GM21423 (cell line): ENCODE measurements around the gene IREB2.
"Not testable (repeated sequence)": the region's sequence is repeated elsewhere in the genome, so short reads cannot be mapped to it uniquely, and the experiment has no call there.

Experiments
- ATAC-seq: cut with Tn5 transposase; IDR thresholded peaks from one replicate; pipeline ENCODE4 v1.9.1; 2021; ENCODE audit warnings: mild to moderate bottlenecking, moderate library complexity; ENCODE audit not compliant: unreplicated experiment

Gene IREB2

DNA sequence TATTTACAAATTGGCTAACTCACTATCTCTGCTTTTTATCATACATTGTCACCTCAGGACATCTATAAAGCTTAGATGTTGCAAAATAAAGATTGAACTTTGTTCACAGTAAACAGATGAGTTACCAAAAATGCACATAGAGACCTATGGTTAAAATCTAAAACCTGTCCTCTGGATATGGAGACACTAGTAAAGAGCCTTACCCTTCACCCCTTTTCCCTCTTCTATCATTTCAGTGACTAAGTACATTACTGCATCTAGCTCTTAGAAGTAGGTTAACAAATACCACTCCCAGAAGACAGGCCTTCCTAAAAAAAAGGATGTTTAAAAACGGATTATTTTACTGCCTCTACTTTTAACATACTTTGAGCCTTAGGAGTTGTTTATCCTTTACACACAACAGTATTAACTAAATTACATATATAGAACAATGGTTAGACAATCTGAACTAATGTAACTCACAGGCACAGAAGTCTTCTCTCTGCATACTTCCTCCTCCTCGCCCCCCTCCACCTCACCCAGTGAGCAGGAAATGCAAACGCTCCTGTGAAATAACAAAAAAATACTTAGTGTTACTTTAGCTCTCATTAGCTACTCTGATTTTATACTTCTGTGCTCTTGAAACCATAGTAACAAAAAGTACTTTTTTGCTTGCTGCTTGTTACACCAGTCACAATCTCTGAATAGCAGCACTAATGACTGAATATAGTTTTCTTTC lies 23.3 kb downstream of the IREB2 start:
- ATAC-seq, result no peak

DNA sequence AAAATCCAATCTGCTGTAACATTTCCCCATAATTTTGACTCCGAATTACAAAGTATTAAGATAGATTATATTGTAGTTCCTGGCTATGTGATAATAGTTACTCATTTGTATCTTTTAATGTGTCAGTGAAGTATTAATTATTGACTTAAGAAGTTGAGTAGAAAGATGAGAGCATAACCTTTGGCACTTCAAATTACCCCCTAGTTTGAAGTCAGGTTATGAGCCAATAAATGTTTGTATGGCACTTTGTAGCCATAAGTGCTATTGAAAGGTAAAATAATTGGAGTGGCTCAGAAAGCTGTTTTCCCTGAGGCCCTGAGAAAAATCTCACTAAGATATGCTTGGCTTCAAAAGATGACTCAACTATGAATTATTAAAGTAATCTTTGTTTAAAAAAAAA lies 31.0 kb downstream of the IREB2 start:
- ATAC-seq, result no peak

DNA sequence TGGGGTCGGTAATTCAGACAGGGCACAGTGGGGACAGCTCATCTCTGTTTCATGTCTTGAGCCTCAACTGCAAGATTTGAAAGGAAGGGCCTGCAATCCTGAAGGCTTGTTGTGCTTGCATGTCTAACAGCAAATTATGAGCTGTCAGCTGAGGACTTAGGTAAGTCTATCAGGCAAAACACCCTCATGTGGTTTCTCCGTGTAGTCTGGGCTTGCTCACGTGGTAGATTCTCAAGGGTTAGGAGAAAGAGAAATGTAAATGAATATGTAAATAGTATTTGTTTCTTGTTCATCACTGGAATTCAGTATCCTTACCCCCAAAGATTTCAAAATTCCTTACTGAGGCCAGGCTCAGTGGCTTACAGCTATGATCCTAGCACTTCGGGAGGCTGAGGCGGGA lies 39.3 kb downstream of the IREB2 start:
- no peak for ATAC-seq

DNA sequence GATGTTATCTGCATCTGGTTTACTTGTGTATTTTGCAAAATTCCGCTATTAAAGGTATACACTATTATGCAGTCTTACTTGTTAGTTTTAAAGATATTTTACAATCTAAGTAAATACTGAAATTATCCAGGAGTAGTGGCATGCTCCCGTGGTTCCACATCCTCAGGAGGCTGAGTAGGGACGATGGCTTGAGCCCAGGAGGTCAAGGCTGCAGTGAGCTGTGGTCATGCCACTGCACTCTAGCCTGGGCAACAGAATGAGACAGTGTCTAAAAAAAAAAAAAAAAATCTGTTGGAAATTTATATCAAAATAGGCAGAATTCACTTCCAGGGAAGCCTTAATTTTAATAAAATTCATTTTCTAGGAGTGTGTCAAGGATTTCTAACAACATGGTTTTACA lies 41.6 kb downstream of the IREB2 start:
- ATAC-seq, result no peak

DNA sequence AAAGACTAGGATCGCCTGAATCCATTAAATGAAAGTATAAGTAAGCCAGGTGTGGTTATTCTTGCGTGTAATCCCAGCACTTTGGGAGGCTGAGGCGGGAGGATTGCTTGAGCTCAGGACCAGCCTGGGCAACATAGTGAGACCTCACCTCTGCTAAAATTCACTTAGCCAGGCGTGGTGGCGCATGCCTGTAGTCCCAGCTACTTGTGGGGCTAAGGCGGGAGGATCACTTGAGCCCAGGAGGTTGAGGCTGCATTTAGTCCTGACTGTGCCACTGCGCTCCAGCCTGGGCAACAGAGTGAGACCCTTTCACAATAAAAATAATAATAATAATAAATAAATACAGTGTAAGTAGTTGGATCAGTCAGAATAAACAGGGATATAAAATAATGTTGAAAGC lies 43.9 kb downstream of the IREB2 start:
- no peak for ATAC-seq

DNA sequence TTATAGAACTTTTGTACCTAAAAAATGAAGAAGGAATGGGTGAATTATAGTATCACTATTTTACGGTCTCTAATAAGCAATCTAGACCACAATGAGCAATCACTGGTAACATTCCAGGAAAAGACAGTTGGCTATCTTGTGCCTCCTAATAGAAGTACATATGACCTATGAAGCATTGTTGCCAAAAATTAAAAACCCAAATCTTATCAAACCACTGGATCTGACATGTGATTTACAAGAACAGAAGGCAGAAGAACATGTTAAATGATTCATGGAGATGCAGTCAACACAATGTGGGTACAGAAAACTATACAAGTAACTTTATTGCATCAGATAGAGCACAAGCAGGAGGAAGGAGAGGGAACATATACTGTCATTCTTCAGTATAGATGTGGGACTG lies 54.9 kb downstream of the IREB2 start:
- no peak for ATAC-seq

DNA sequence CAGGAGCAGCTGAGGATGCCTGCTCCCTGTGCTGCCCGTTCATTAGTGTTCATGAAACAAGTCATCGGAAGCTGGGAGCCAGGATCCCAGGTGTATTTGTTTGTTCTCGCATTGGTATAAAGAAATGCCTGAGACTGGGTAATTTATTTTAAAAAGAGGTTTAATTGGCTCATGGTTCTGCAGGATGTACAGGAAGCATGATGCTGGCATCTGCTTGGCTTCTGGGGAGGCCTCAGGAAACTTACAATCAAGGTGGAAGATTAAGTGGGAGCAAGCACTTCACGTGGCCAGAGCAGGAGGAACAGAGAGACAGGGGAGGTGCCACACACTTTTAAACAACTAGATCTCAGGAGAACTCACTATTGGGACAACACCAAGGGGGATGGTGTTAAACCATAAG lies 63.8 kb downstream of the IREB2 start:
- no peak for ATAC-seq

DNA sequence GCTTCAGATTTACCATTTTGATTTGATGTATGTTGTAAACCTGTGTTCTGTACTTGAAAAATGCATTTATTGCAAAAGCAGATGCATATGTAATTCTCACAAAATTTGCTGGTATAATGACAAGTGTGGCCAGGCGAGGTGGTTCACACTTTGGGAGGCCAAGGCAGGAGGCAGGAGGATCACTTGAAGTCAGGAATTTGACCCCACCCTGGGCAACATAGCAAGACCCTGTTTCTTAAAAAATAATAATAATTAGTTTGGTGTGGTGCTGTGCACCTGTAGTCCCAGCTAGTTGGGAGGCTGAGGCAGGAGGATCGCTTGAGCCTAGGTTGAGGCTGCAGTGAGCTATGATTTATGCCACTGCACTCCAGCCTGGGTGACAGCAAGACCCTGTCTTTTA lies 64.6 kb downstream of the IREB2 start:
- no peak for ATAC-seq

DNA sequence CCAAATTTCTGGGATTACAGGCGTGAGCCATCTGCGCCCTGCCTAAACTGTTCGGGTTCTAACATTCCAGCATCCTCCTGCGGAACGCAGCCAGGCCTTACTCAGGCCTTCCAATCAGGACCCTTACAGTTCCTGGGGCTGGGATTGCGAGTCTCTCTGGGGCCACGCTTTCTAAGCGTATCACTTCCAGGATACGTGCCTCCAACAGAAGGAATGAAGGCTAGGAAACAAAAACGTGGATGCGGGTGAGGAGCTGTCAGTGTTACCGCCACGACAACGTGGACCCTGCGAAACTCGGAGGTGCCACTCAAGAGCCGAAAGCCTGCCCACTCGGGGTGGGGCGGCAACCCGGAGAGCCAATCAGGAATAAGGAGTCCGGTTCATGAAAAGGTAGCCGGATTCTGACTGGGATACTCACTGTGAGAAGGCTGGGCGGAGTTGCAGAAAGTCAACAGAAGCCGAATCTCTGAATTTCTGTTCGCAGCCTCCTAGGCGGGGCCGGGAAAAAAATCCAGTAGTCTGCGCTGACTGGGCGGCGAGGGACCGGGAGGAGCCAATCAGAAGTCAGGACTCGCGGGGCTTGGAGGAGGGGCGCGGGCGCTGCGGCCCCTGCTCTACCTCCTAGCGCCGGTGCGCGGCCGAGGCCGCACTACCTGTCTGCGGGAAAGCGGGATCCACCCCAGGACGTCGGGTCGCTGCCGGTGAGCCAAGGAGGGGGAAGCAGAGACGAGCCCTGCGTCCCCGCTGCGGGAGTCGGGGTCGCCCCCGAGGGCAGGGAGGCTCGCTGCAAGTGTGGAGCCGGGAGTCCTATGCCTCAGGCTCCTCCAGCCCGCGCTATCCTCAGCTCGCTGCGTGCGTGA lies 69.2 kb downstream of the IREB2 start, which contains the start of gene HYKK:
Gene HYKK, plus strand, starts transcription at position 607 of the 860 bp plus-strand sequence. CDS start 5,512 bp downstream, outside the sequence.
- ATAC-seq, result peak; percentile 83

DNA sequence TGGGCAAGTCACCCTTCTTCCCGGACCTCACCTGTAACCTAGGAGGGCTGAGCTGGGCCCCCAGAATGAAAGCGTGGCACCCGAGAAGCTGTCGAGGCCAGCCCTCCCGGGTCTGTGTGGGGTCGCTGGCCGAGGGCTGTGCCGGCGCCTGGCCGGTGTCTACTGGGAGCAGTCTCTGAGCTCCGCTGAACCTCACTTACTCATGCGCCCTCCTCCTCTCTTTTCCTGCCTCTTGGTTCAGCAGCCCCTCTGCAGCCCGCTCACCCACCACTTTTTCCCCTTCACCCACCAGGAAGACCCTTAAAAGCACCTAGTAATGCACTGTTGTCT lies 69.8 kb downstream of the IREB2 start:
- peak; percentile 23 for ATAC-seq

DNA sequence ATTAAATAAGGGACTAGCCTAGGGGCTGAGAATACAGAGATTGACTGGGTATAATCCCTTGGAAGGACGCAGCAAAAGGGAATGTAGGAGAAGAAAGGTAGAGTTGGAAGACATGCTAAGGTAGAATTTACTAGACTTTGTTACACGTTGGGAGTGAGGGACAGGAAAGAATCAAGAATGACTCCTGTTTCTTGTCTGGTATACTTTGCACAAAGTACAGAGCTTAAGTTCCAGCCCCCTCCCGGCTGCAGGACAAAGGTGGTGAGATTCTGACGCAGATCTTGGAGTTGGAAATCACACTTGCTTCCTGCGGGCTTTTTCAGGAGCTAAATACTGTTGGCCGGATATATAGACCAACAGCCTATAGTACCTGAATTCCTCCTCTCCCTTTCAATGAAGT lies 70.3 kb downstream of the IREB2 start:
- no peak for ATAC-seq

DNA sequence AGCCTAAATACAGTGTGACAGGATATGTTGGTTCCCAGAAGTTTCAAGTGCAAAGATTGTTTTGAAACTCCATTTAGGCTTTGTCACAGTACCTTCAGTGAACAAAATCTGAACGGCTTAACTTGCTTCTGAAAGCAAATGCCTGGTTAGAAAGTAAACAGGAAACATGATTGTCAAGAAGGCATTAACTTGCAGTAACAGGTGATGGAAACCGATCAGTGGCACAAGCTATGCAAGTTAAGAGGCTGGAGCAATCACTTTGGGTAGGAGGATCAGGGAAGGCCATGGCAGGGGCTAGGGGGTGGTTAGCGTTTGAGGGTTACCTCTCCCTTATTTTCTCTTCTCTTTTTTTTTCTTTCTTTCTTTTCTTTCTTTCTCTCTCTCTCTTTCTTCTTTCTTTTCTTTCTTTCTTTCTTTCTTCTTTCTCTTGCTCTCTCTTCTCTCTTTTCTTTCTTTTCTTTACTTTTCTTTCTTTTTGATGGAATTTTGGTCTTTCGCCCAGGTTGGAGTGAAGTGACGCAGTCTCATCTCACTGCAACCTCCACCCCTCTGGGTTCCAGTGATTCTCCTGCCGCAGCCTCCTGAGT lies 71.8 kb downstream of the IREB2 start:
- no peak for ATAC-seq

DNA sequence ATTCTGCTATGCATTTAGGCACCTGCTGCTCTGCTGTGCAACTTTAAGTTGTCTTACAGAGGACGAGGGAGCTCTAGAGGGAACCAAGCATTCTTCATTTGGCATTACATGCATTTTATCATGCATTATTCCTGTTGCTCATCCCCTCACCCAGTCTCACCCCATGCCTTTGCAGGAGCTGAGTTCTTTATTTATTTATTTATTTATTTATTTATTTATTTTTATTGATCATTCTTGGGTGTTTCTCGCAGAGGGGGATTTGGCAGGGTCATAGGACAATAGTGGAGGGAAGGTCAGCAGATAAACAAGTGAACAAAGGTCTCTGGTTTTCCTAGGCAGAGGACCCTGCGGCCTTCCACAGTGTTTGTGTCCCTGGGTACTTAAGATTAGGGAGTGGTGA lies 82.0 kb downstream of the IREB2 start:
- ATAC-seq, result not testable (repeated sequence)

DNA sequence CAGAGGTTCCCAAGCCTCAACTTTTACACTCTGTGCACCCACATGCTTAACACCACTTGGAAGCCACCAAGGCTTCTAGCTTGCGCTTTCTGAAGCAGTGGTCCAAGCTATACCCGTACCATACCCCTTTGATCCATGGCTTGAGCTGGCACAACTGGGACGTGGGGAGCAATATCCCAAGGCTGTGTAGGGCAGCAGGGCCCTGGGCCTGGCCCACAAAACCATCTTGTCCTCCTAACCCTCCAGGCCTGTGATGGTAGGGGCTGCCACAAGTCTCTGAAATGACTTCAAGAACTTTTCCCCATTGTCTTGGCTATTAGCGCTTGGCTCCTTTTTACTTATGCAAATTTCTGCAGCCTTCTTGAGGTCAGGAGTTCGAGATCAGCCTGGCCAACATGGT lies 86.2 kb downstream of the IREB2 start:
- ATAC-seq, result no peak

DNA sequence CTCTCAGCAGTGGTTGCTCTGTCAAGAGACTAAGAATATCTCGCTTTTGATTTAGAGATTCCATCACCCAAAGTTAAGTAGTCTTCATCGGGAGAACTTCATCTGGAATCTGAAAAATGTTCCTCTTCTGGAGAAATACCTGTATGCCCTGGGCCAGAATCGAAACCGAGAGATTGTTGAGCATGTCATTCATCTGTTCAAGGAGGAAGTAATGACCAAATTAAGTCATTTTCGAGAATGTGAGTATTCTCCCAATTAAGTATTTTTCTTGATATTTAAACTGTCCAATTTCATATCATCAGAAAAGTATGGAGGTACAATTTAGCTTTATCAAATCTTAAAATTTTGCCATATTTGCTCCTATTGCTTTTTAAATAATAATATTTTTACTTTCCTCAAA lies 89.3 kb downstream of the IREB2 start:
- ATAC-seq, result no peak

DNA sequence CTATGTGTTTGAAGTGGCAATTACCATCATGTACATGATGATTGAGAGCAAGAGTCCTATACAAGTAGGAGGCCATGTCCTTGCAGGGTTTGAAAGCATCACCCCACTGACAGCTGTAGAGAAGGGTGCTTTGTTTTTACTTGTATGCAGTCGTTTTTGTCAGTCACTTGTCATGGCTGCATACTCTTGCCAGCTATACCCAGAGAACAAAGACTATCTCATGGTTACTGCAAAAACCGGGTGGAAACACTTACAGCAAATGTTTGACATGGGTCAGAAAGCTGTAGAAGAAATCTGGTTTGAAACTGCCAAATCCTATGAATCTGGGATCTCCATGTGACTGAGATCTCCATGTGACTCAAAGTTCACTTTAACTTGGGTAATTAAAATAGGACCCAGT lies 95.3 kb downstream of the IREB2 start:
- no peak for ATAC-seq

DNA sequence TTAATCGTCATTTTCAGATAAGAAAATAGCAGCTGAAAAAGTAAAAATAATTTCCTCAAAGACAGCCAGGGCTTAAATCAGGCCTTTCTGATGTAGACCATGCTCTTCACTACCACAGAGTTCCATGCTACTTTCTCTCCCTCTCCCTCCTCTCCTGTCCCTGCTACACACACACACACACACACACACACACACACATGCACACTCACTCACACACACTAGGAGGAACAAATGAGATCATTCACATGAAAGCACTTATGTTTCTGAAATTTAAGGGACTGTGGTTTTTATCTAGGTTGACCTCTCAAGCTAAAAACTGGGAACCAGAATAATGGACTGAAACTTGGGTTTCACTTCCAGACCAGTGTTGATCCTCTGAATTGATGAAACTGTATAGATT lies 98.1 kb downstream of the IREB2 start:
- no peak for ATAC-seq

DNA sequence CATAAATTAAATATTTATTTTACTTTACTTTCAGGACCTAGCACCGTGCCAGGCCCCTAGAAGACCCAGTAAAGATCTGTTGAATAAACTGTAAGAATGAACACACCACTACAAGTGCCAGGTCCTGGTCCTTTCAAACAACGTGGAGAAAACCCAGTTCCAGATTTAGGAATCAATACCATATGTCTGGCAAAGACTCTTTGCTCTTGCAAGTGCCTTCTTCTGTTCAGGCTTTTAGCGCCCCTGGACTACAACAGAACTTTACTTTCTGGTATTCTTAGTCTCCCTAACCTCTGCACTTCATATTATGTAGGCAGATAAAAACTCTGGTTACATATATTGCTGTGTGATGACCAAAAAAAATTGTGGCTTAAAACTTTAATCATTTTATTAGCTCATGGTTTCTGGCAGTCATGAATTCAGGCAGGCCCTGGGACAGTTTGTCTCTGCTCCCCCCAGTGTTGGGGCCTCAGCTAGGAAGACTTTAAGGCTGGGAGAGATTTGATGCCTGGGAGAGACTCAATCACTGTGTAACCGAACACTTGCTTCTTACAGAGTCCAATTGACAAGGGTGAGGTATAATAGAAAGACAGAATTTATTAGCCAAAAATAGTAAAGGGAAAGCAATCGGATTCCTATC lies 99.4 kb downstream of the IREB2 start:
- no peak for ATAC-seq

DNA sequence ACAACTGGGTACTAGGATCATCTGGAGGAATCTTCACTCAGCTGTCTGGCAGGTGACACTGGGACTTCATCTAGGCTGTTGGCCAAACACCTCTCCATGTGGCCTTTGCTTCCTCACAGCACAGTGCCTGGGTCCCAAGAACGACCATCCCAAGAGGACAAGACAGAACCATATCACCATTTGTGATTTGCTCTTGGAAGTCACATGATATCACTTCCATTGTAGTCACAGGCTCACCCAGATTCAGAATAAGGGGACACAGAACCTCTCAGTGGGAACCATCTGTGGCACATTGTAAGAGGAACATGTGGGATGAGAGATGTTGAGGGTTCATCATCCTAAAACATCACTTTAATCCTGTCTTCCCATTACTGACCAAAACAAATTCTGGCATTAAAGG lies 100.3 kb downstream of the IREB2 start:
- no peak for ATAC-seq

DNA sequence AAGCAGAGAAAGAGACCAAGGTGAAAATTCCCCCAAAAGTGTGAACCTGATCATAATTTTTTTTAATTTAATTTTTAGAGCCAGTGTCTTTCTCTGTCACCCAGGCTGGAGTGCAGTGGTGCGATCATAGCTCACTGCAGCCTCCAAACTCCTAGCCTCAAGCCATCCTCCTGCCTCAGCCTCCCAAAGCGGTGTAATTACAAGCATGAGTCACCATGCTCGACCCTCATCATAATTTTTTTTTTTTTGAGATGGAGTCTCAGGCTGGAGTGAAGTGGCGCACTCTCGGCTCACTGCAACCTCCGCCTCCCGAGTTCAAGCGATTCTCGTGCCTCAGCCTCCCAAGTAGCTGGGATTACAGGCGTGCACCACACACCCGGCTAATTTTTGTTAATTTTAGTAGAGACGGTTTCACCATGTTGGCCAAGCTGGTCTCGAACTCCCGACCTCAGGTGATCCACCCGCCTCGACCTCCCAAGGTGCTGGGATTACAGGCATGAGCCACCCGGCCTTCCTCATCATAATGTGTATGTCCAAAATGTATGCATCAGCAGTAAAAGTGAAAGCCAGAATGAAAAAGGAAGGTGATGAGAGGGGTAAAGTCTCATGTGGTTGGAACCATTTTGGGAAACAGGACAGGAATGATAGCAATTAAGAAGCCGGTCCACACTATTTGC lies 101.6 kb downstream of the IREB2 start:
- ATAC-seq, result not testable (repeated sequence)
